Gastroesophageal sphincter (tissue), 4 donors: ENCODE data around the gene L3MBTL4. TPM values are rescaled to one million over a fixed set of nuclear protein-coding genes. Genes with fewer than 3 reads are reported as not detected.
"Not testable (repeated sequence)": the region's sequence is repeated elsewhere in the genome, so short reads cannot be mapped to it uniquely, and the experiment has no call there.

Experiments
- ATAC-seq: fragments of 150-250 bp; one replicate; pipeline ENCODE4 v1.9.1; 2016; ENCODE audit warnings: mild to moderate bottlenecking, moderate library complexity
- H3K27ac ChIP-seq, 4 donors: fragments of 200-600 bp; sonication (generic) in 3 of 4; 1 replicate in 3 of 4; 2 replicates in 1 of 4; pipeline ENCODE4 v1.5.1; 2016 to 2019
- H3K27me3 ChIP-seq: fragments of 200-600 bp; sonication (generic); one replicate; pipeline ENCODE4 v1.5.1; 2019
- H3K36me3 ChIP-seq, 2 donors: fragments of 200-600 bp; sonication (generic); one replicate each; pipeline ENCODE4 v1.5.1; 2019; ENCODE audit warnings: control low read depth in 1 of 2
- H3K4me1 ChIP-seq, 3 donors: fragments of 200-600 bp; sonication (generic); 1 replicate in 2 of 3; 2 replicates in 1 of 3; pipeline ENCODE4 v1.5.1; 2016 to 2019; ENCODE audit warnings: control low read depth in 2 of 3
- H3K4me3 ChIP-seq, 2 donors: fragments of 200-600 bp; sonication (generic); one replicate each; pipeline ENCODE4 v1.5.1; 2019; ENCODE audit warnings: mild to moderate bottlenecking in 1 of 2, moderate library complexity in 1 of 2
- H3K9me3 ChIP-seq, 3 donors: fragments of 200-600 bp; sonication (generic); one replicate each; pipeline ENCODE4 v1.5.1; 2017 to 2019; ENCODE audit warnings: control low read depth in 2 of 3
- CTCF ChIP-seq, 4 experiments: fragments of 200-600 bp in 2 of 4; fragments of 450-650 bp in 2 of 4; sonication (generic) in 1 of 4; IDR thresholded peaks; one replicate each; pipeline ENCODE4 v1.5.1; 2017 to 2019; ENCODE audit warnings: antibody characterized with exemption in 4 of 4, mild to moderate bottlenecking in 2 of 4, moderate library complexity in 2 of 4
- EP300 ChIP-seq: sonication (generic); formaldehyde crosslinking; IDR thresholded peaks from one replicate; pipeline ENCODE4 v1.6.1; 2017; ENCODE audit warnings: antibody characterized with exemption, mild to moderate bottlenecking
- POLR2A ChIP-seq, 2 donors: fragments of 450-650 bp; IDR thresholded peaks; one replicate each; pipeline ENCODE4 v1.6.1; 2017; ENCODE audit warnings: antibody characterized with exemption in 2 of 2, mild to moderate bottlenecking in 2 of 2, moderate library complexity in 1 of 2
- POLR2AphosphoS5 ChIP-seq: sonication (generic); formaldehyde crosslinking; IDR thresholded peaks from one replicate; pipeline ENCODE4 v1.6.1; 2017; ENCODE audit warnings: antibody characterized with exemption
- WGBS, 2 donors: methylation state at CpG; one replicate each; pipeline ENCODE4 v1.1.5; 2018; ENCODE audit warnings: low coverage in 1 of 2; 5-methylcytosine and 5-hydroxymethylcytosine counted together
- total RNA-seq, 4 donors: library from RNA; depleted of rRNA; stranded (reverse); fragments of >200 nt; gene quantifications; one replicate each; pipeline ENCODE4 v1.1.0, GENCODE V29; 2016

Gene L3MBTL4
- total RNA-seq, 4 donors from 2014 or later = 0.46 to 8.1 (median 4.9) TPM

GRCh38 chr18:6202861-6203260 is 211.8 kb downstream of the L3MBTL4 start:
- 83 to 88% methylated on average over 1 of the region's 1 CpG for WGBS, 2 donors
- H3K27me3 ChIP-seq = no peaks in the 10 kb centered on the region
- no peak for ATAC-seq
- no peak overlapping the region for H3K4me3 ChIP-seq
- no peaks in the 10 kb centered on the region for H3K9me3 ChIP-seq
- TF ChIP-seq EP300 (no peak), CTCF (IDR thresholded peaks at IDR 0.05) (no peak), POLR2AphosphoS5 (no peak)
- no peak overlapping the region for H3K27ac ChIP-seq
- H3K4me1 ChIP-seq = no peaks in the 10 kb centered on the region
- H3K36me3 ChIP-seq = no peaks in the 10 kb centered on the region

- Histone ChIP-seq H3K9me3 (no peaks in the 10 kb centered on the region), H3K27me3 (no peaks in the 10 kb centered on the region), H3K36me3 (no peaks in the 10 kb centered on the region), H3K27ac (no peak overlapping the region), H3K4me1 (no peaks in the 10 kb centered on the region), H3K4me3 (no peak overlapping the region)
- TF ChIP-seq EP300 (no peak), POLR2AphosphoS5 (no peak)
- no peak for ATAC-seq
- WGBS, 2 donors = 67 to 81% methylated on average over 4 of the region's 4 CpGs
Measured at GRCh38 chr18:6200204-6200774, 214.4 kb downstream of the L3MBTL4 start.

GRCh38 chr18:6199777-6200176 is 214.9 kb downstream of the L3MBTL4 start:
- no peaks in the 10 kb centered on the region for H3K27me3 ChIP-seq
- H3K9me3 ChIP-seq = no peaks in the 10 kb centered on the region
- 100% methylated on average over 1 of the region's 1 CpG; no CpG with 5 or more reads in 1 of the 2 donors for WGBS, 2 donors
- H3K27ac ChIP-seq = no peak overlapping the region
- ATAC-seq = no peak
- no peak for TF ChIP-seq EP300
- TF ChIP-seq POLR2A (IDR thresholded peaks at IDR 0.05) = no peak
- no peak for TF ChIP-seq CTCF (IDR thresholded peaks at IDR 0.05)
- TF ChIP-seq POLR2AphosphoS5 = no peak
- H3K4me3 ChIP-seq = no peak overlapping the region
- no peaks in the 10 kb centered on the region for H3K36me3 ChIP-seq
- no peaks in the 10 kb centered on the region for H3K4me1 ChIP-seq

- Histone ChIP-seq H3K4me3 (no peak overlapping the region), H3K27ac (no peak overlapping the region), H3K4me1 (no peaks in the 10 kb centered on the region), H3K27me3 (no peaks in the 10 kb centered on the region), H3K9me3 (no peaks in the 10 kb centered on the region), H3K36me3 (no peaks in the 10 kb centered on the region)
- WGBS, 2 donors = 78 to 91% methylated on average over 1 of the region's 1 CpG
- no peak for TF ChIP-seq POLR2AphosphoS5
- no peak for TF ChIP-seq CTCF (IDR thresholded peaks at IDR 0.05)
- TF ChIP-seq EP300 = no peak
- TF ChIP-seq POLR2A (IDR thresholded peaks at IDR 0.05) = no peak
- ATAC-seq = no peak
Measured at GRCh38 chr18:6198585-6198984, 216.1 kb downstream of the L3MBTL4 start.

- 89% methylated on average over 2 of the region's 2 CpGs; no CpG with 5 or more reads in 1 of the 2 donors for WGBS, 2 donors
- Histone ChIP-seq H3K4me1 (no peaks in the 10 kb centered on the region), H3K4me3 (no peak overlapping the region), H3K27me3 (no peaks in the 10 kb centered on the region), H3K9me3 (peaks cover 0 to 10% (median 0%) of the 10 kb centered on the region in 3 donors), H3K27ac (no peak overlapping the region), H3K36me3 (no peaks in the 10 kb centered on the region)
- no peak for ATAC-seq
- TF ChIP-seq POLR2AphosphoS5 (no peak), POLR2A (IDR thresholded peaks at IDR 0.05) (no peak), EP300 (no peak), CTCF (IDR thresholded peaks at IDR 0.05) (no peak)
Measured at GRCh38 chr18:6194640-6195039, 220.1 kb downstream of the L3MBTL4 start.

GRCh38 chr18:6185782-6186181 is 228.9 kb downstream of the L3MBTL4 start:
- ATAC-seq, H3K36me3 ChIP-seq, H3K27ac ChIP-seq, H3K27me3 ChIP-seq, H3K4me1 ChIP-seq, H3K4me3 ChIP-seq: not testable (repeated sequence)
- H3K9me3 ChIP-seq = peaks cover 0 to 23% (median 0%) of the 10 kb centered on the region in 3 donors
- 88 to 93% methylated on average over 3 of the region's 3 CpGs for WGBS, 2 donors
